ENCODE measurements around the gene STK32C.
"Not testable (repeated sequence)": the region's sequence is repeated elsewhere in the genome, so short reads cannot be mapped to it uniquely, and the experiment has no call there.

STK32C gene

GRCh38 chr10:132267916-132268315 lies 39.8 kb downstream of the STK32C start:
- not testable (repeated sequence) for DNase-seq (ENCODE audit: low read depth in 2 of 3, low spot score in 2 of 3)

- no peak for DNase-seq (ENCODE audit: low read depth in 2 of 3, low spot score in 2 of 3)
Measured at GRCh38 chr10:132266594-132267161, 41.1 kb downstream of the STK32C start.

- no peak for DNase-seq (ENCODE audit: low read depth in 2 of 3, low spot score in 2 of 3)
Measured at GRCh38 chr10:132265890-132266496, 41.8 kb downstream of the STK32C start.

GRCh38 chr10:132264966-132265889 lies 42.5 kb downstream of the STK32C start:
- DNase-seq (ENCODE audit: low read depth in 2 of 3, low spot score in 2 of 3), result no peak

- no peak for DNase-seq (ENCODE audit: low read depth in 2 of 3, low spot score in 2 of 3)
Measured at GRCh38 chr10:132264306-132264950, 43.3 kb downstream of the STK32C start.

DNA sequence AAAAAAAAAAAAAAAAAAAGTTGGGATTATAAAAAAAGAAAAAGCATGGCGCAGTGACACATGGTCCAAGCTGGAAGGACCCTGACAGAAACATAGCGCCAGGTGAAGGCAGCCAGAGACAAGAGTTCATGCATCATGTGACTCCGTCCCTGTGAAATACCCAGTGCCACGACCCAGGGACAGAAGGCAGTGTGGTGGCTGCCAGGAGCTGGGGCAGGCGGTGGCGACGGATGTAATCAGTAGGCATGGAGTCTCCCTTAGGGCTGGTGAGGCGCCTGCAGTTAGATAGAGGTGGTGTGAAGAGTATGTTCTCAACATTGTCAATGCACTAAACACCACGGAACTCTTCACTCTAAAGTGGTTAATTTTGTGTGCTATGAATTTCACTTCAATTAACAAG lies 43.9 kb downstream of the STK32C start:
- DNase-seq (ENCODE audit: low read depth in 2 of 3, low spot score in 2 of 3), result no peak

- DNase-seq (ENCODE audit: low read depth in 2 of 3, low spot score in 2 of 3), result no peak
Measured at GRCh38 chr10:132259702-132260482, 47.9 kb downstream of the STK32C start.

DNA sequence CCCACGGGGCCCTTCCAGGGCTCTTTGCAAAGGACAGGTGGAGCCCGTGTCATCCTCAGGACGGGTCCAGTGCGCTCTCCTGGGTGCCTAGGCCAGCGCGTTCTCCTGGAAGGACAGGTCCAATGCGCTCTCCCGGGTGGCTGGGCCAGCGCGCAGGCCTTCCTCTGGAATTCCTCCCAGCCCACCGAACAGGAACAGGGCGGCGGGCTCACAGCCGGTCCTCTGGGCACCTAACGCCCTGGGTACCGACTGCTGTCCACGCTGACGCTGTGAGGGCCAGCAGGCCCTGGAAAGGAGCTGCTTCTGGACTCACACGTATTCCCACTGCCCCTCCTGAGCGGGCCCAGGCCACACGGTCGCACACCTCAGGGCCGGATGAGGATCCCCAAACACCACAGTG lies 49.3 kb downstream of the STK32C start:
- DNase-seq (ENCODE audit: low read depth in 2 of 3, low spot score in 2 of 3), result no peak

GRCh38 chr10:132257907-132258306 lies 49.8 kb downstream of the STK32C start:
- DNase-seq (ENCODE audit: low read depth in 2 of 3, low spot score in 2 of 3), result no peak

- DNase-seq (ENCODE audit: low read depth in 2 of 3, low spot score in 2 of 3), result peak in 2 of 3 experiments; percentile 23 to 27
Measured at GRCh38 chr10:132257271-132257670, 50.5 kb downstream of the STK32C start.

GRCh38 chr10:132256866-132257265 lies 50.9 kb downstream of the STK32C start:
- DNase-seq (ENCODE audit: low read depth in 2 of 3, low spot score in 2 of 3), result no peak

GRCh38 chr10:132255489-132256344 lies 52.0 kb downstream of the STK32C start:
- no peak for DNase-seq (ENCODE audit: low read depth in 2 of 3, low spot score in 2 of 3)

DNA sequence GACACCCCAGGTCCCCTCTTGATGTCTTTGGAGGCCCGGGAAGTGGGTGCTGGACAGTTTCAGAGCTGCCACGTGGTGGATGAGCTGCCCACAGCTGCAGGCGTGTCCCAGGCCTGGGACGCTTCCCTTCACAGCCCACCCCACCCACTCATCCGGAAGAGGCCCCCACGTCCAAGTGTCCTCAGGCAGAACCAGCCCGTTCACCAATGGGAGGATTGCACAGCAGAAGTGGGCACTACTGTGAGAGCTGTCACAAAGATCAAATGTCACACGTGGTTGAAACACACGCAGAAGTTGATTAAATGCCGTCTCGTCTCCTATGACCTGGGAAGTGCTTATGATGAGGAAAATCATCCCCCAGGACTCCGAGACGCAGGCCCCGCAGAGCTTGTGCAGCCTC lies 52.9 kb downstream of the STK32C start:
- no peak for DNase-seq (ENCODE audit: low read depth in 2 of 3, low spot score in 2 of 3)

- DNase-seq (ENCODE audit: low read depth in 2 of 3, low spot score in 2 of 3), result no peak
Measured at GRCh38 chr10:132253092-132253687, 54.6 kb downstream of the STK32C start.

GRCh38 chr10:132252412-132252811 lies 55.3 kb downstream of the STK32C start:
- no peak for DNase-seq (ENCODE audit: low read depth in 2 of 3, low spot score in 2 of 3)

GRCh38 chr10:132251928-132252327 lies 55.8 kb downstream of the STK32C start:
- DNase-seq (ENCODE audit: low read depth in 2 of 3, low spot score in 2 of 3), result no peak

DNA sequence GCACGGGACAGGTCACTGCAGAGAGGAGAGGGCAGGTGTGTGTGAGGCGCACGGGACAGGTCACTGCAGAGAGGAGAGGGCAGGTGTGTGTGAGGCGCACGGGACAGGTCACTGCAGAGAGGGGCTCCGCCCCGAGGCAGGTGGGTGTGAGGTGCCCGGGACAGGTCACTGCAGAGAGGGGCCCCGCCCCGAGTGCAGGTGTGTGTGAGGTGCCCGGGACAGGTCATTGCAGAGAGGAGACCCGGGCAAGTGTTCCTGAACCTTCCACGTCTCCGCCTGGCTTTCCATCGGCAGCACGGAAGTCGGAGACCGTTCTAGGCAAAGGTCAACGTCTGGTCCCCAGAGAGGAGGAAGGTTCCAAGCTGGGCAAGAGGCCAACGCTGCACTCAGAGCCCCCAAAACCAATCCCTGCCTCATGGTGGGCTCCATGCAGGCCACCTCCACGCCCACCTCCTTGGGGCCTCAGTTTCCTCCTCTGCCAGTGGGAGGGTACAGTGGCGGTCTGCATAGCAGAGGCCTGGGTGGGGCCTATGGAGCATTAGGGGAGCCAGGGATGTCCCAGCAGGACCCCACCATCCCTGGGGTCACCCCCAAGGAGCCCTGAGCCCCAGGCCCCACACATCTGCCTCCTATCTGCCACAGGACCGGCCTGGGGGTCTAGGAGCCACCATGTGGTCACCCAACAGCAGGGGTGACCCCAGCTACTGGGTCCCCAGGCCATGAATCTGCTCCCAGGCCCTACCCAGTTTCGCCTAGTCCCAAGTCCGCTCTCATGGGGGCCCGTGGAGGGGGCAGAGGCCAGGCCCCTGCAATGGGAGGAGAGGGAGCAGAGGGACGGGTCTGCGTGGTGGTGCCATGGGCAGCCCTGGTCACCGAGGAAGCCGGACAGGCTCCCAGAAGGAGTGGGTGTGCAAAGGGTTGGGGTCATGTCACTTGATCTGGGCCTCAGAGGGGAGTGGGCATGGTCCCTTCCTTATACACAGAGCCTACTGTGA lies 57.0 kb downstream of the STK32C start:
- no peak for DNase-seq (ENCODE audit: low read depth in 2 of 3, low spot score in 2 of 3)

DNA sequence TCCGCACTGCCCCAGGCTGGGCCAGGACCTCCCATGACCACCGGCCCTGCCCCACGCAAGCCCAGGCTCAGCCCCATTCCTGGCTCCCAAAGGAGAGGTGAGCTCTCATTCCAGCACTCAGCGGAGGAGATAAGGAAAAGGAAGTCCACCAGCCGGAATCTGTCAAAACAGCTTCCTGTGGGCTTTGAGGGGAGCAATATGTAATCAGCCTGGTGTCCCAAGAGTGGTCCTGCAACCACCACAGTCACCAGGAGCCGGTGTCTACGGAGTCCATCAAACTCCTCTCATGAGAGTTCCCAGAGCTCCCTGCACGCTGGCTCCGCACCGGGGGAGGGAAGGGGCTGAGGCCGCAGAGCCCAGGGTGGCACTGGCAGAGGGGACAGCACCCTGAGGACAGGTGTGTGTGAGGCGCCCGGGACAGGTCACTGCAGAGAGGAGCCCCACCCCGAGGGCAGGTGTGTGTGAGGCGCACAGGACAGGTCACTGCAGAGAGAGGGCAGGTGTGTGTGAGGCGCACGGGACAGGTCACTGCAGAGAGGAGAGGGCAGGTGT lies 57.9 kb downstream of the STK32C start:
- DNase-seq (ENCODE audit: low read depth in 2 of 3, low spot score in 2 of 3), result no peak
